Brain microvascular endothelial cell (primary cell): ENCODE results near the gene CHRNA5.

ENCODE experiments used
- DNase-seq: peaks from one replicate; pipeline ENCODE4 v3.0.0-alpha.2; 2020
- H3K27ac ChIP-seq: fragments of 250-450 bp; sonication (Bioruptor Pico); 2 replicates; pipeline ENCODE4 v1.5.1; 2020; ENCODE audit warnings: mild to moderate bottlenecking, moderate library complexity
- H3K27me3 ChIP-seq: fragments of 250-450 bp; sonication (Bioruptor Pico); replicated peaks from 2 replicates; pipeline ENCODE4 v1.5.1; 2020; ENCODE audit warnings: mild to moderate bottlenecking
- H3K36me3 ChIP-seq: fragments of 250-450 bp; sonication (Bioruptor Pico); replicated peaks from 2 replicates; pipeline ENCODE4 v1.5.1; 2020; ENCODE audit warnings: mild to moderate bottlenecking
- H3K4me3 ChIP-seq: 2 replicates; pipeline ENCODE4 v1.5.1; 2011; ENCODE audit warnings: low read depth, mild to moderate bottlenecking, control low read depth, low read length, moderate library complexity
- in situ Hi-C: cut with HindIII; loops from 2 replicates; pipeline ENCODE4 v1.10.0; 2017; ENCODE audit warnings: low sequenced_read_pairs, low pct_ligation_motif_present
- TF ChIP-seq, protein P1 (sequence below): IDR thresholded peaks from 2 replicates; pipeline ENCODE4 v1.5.1; 2011; ENCODE audit warnings: low read depth, mild to moderate bottlenecking, moderate library complexity, low read length, control low read depth, inconsistent platforms; ENCODE audit errors: missing control alignments

CHRNA5 gene

DNA sequence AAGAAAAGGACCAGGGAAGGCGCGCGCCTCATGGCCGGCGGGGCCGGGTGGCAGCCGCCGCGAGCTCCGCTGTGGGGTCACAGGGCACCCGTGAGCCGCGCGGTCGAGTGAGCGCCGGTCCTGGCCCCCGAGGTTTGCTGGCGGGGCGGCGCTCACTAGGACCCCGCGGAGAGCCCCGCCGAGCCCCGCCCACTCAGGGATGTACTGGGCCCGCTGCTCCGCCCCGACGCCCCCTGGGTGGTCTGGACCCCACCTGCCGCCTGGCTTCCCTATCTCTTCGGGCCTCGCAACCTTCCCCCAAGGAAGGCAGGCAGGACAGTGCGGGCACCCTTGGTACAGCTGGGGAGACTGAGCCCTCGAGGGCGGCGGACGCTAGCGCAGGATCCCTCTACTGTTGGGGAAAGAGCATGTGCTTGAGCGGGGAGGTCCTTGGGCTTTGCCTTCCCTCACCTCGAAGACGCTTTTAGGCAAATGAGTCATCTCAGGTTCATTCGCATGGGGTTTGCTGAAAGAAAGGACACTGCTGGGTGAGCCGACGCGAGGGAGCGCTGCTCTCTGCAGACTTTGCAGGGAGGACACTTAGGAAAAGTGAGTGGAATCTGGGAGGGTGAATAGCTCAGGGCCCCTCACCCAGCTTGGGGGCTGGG is 75.9 kb downstream of the CHRNA5 start, which contains the start of gene CHRNB4:
CHRNB4 (minus strand) TSS at position 109 of the 647 bp plus-strand sequence; CDS start at position 32, 77 bp downstream.
- Histone ChIP-seq H3K4me3 (peak within 1 kb of the TSS; percentile 46), H3K36me3 (no peaks in the 10 kb centered on the region), H3K27ac (no peak within 1 kb of the TSS), H3K27me3 (no peaks in the 10 kb centered on the region)
- no peak for DNase-seq
- TF ChIP-seq, protein P1, sequence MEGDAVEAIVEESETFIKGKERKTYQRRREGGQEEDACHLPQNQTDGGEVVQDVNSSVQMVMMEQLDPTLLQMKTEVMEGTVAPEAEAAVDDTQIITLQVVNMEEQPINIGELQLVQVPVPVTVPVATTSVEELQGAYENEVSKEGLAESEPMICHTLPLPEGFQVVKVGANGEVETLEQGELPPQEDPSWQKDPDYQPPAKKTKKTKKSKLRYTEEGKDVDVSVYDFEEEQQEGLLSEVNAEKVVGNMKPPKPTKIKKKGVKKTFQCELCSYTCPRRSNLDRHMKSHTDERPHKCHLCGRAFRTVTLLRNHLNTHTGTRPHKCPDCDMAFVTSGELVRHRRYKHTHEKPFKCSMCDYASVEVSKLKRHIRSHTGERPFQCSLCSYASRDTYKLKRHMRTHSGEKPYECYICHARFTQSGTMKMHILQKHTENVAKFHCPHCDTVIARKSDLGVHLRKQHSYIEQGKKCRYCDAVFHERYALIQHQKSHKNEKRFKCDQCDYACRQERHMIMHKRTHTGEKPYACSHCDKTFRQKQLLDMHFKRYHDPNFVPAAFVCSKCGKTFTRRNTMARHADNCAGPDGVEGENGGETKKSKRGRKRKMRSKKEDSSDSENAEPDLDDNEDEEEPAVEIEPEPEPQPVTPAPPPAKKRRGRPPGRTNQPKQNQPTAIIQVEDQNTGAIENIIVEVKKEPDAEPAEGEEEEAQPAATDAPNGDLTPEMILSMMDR = peak; percentile 39
- in situ Hi-C loops = no loop called here

DNA sequence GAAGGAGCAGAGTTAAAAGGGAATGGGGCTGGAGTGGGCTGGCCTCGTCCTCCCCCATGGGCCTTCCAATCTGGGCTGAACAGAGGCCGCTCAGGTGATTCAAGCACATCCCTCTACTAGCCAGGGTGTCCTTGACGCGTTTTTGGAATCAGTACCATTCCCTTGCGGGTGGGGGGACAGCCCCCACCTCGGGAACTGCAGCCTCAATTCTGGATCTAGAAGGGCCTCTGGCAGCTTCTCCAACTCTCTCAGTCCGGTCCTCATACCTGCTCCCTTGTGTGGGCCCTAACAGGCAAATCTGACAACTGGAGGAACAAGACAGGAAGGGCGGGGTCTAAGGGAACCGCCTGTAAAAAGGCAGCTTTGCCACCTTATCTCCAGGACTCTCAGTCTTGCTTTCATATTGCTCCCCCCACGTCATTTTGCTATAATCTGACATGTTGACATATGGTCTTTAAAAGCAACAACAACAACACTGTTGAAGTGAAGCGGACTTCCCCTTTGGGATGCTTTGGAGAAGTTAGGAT is 76.5 kb downstream of the CHRNA5 start:
- in situ Hi-C loops = no loop called here
- no peaks in the 10 kb centered on the region for H3K36me3 ChIP-seq
- no peak overlapping the region for H3K4me3 ChIP-seq
- no peak for DNase-seq
- no peak overlapping the region for H3K27ac ChIP-seq
- no peaks in the 10 kb centered on the region for H3K27me3 ChIP-seq
- TF ChIP-seq, protein P1 = no peak

DNA sequence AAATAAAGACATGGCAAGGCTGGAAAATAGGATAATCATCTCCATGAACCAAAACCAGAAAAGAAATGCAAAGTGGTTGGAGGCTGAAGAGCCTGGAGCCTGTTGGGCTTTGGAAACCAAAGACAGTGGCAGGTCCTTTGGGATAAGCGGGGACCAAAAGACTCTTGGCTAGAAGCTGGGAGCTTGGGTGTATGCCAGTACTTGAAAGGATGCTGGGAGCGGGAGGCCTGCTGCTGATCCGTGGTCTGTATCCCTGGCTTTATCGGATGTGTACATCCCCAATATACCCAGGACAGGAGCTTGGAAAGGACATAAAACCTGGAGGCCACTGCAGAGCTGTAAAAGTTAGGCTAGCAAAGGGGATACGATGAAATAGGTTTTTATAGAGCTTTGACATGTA is 77.0 kb downstream of the CHRNA5 start:
- Histone ChIP-seq H3K36me3 (no peaks in the 10 kb centered on the region), H3K27me3 (no peaks in the 10 kb centered on the region), H3K27ac (no peak overlapping the region), H3K4me3 (no peak overlapping the region)
- DNase-seq = no peak
- in situ Hi-C loops = no loop called here
- TF ChIP-seq, protein P1 = no peak
